ENCODE data around the gene MRPL43.

The MRPL43 gene

GRCh38 chr10:101018600-101019439 lies 31.5 kb upstream of the MRPL43 start:
- peak; percentile 82 for DNase-seq

GRCh38 chr10:101018118-101018599 lies 30.9 kb upstream of the MRPL43 start:
- DNase-seq: no peak

GRCh38 chr10:101016814-101017213 lies 29.5 kb upstream of the MRPL43 start:
- no peak for DNase-seq

- DNase-seq: no peak
Observed at GRCh38 chr10:101015582-101015973, 28.3 kb upstream of the MRPL43 start.

GRCh38 chr10:101014966-101015581 lies 27.8 kb upstream of the MRPL43 start:
- peak; percentile 96 for DNase-seq

- DNase-seq: peak; percentile 56
Observed at GRCh38 chr10:101014230-101014884, 27.1 kb upstream of the MRPL43 start.

GRCh38 chr10:101013365-101013825 lies 26.1 kb upstream of the MRPL43 start:
- no peak for DNase-seq

GRCh38 chr10:101012525-101013364 lies 25.4 kb upstream of the MRPL43 start:
- DNase-seq: peak; percentile 95

- DNase-seq: no peak
Observed at GRCh38 chr10:101011517-101012423, 24.5 kb upstream of the MRPL43 start.

- no peak for DNase-seq
Observed at GRCh38 chr10:101010329-101010728, 23.0 kb upstream of the MRPL43 start.

- DNase-seq: no peak
Observed at GRCh38 chr10:101008823-101009423, 21.6 kb upstream of the MRPL43 start.

GRCh38 chr10:101007915-101008822 lies 20.9 kb upstream of the MRPL43 start:
- DNase-seq: no peak

- peak; percentile 49 for DNase-seq
Observed at GRCh38 chr10:101007099-101007711, 19.9 kb upstream of the MRPL43 start.

- DNase-seq: peak; percentile 28
Observed at GRCh38 chr10:101006593-101007098, 19.3 kb upstream of the MRPL43 start.

- no peak for DNase-seq
Observed at GRCh38 chr10:101005869-101006567, 18.7 kb upstream of the MRPL43 start.

- DNase-seq: no peak
Observed at GRCh38 chr10:101005361-101005760, 18.1 kb upstream of the MRPL43 start.

GRCh38 chr10:101003639-101004206 lies 16.4 kb upstream of the MRPL43 start:
- no peak for DNase-seq

GRCh38 chr10:101002456-101002855 lies 15.2 kb upstream of the MRPL43 start:
- no peak for DNase-seq

Measured in HCEC 1CT (cell line).